Activated T-helper 1 cell treated with anti-CD3 and anti-CD28 coated beads, Interleukin-12 subunit alpha, Interleukin-12 subunit beta, Interleukin-2, Interleukin-4 antibody, amounts not matched to agents 30 ng/mL and 10 ng/mL and 1 ng/mL, durations not matched to agents 14 hours and 24 hours and 36 hours (primary cell): Measurements from ENCODE around the gene C19orf81. TPM values are rescaled to one million over a fixed set of nuclear protein-coding genes. Genes with fewer than 3 reads are reported as not detected.
A peak's percentile ranks its signal among the peaks of the same experiment; 100 is the strongest.
"Not testable (repeated sequence)": the region's sequence is repeated elsewhere in the genome, so short reads cannot be mapped to it uniquely, and the experiment has no call there.

Experiments
- DNase-seq: peaks from one replicate; pipeline ENCODE4 v3.0.0; 2021; ENCODE audit warnings: low spot score
- H3K27ac Mint-ChIP-seq: one replicate; pipeline ENCODE4 v1.8.0; 2021; ENCODE audit warnings: mild to moderate bottlenecking, mixed read lengths
- H3K27me3 Mint-ChIP-seq: one replicate; pipeline ENCODE4 v1.8.0; 2022; ENCODE audit warnings: mild to moderate bottlenecking, moderate library complexity, mixed read lengths; ENCODE audit not compliant: insufficient read depth
- H3K36me3 Mint-ChIP-seq: one replicate; pipeline ENCODE4 v1.8.0; 2021; ENCODE audit warnings: low read depth, mixed read lengths
- H3K4me1 Mint-ChIP-seq: one replicate; pipeline ENCODE4 v1.8.0; 2021; ENCODE audit warnings: low read depth, mixed read lengths
- H3K4me3 Mint-ChIP-seq: one replicate; pipeline ENCODE4 v1.8.0; 2021; ENCODE audit warnings: mild to moderate bottlenecking, moderate library complexity, mixed read lengths
- H3K9me3 Mint-ChIP-seq: one replicate; pipeline ENCODE4 v1.8.0; 2021; ENCODE audit warnings: mixed read lengths
- intact Hi-C: fragments of 100-400 bp; cut with micrococcal nuclease; formaldehyde crosslinking; loops from one replicate; pipeline ENCODE4 v1.15.1; 2024
- total RNA-seq: library from RNA; stranded (reverse); gene quantifications from 2 replicates; pipeline ENCODE4 v1.2.3, GENCODE V29; 2022

The C19orf81 gene
- total RNA-seq, result not detected in 2 replicates

GRCh38 chr19:50649433-50650391, at the start of gene C19orf81:
TSS of gene C19orf81 (plus strand) at chr19:50649445. CDS start at chr19:50649445, 0 bp downstream.
- Mint-ChIP-seq H3K4me1 (no peaks in the 10 kb centered on the region), H3K27me3 (peaks cover 7% of the 10 kb centered on the region), H3K27ac (no peak within 1 kb of the TSS), H3K9me3 (peaks cover under 1% of the 10 kb centered on the region), H3K36me3 (no peaks in the 10 kb centered on the region), H3K4me3 (no peak within 1 kb of the TSS)
- intact Hi-C loops, result no loop called here
- no peak for DNase-seq

- no peaks in the 10 kb centered on the region for H3K36me3 Mint-ChIP-seq
- no peaks in the 10 kb centered on the region for H3K9me3 Mint-ChIP-seq
- H3K27ac Mint-ChIP-seq, result no peak overlapping the region
- DNase-seq, result no peak
- H3K4me3 Mint-ChIP-seq, result no peak overlapping the region
- intact Hi-C loops, result no loop called here
- H3K4me1 Mint-ChIP-seq, result no peaks in the 10 kb centered on the region
- H3K27me3 Mint-ChIP-seq, result peaks cover 19% of the 10 kb centered on the region
These were observed 47.7 kb upstream of the C19orf81 start for GRCh38 chr19:50601407-50602088.

GRCh38 chr19:50602089-50602422, 47.2 kb upstream of the C19orf81 start:
- intact Hi-C loops, result no loop called here
- Mint-ChIP-seq H3K4me1 (no peaks in the 10 kb centered on the region), H3K9me3 (peaks cover under 1% of the 10 kb centered on the region)

GRCh38 chr19:50602496-50602895, 46.7 kb upstream of the C19orf81 start:
- Mint-ChIP-seq H3K9me3 (peaks cover 5% of the 10 kb centered on the region), H3K27me3 (peaks cover 19% of the 10 kb centered on the region), H3K36me3 (no peaks in the 10 kb centered on the region), H3K27ac (no peak overlapping the region), H3K4me3 (no peak overlapping the region), H3K4me1 (no peaks in the 10 kb centered on the region)
- intact Hi-C loops, result no loop called here
- no peak for DNase-seq

More at GRCh38 chr19:50602089-50602422, 47.2 kb upstream of the C19orf81 start:
- Mint-ChIP-seq H3K27me3 (peaks cover 19% of the 10 kb centered on the region), H3K27ac (no peak overlapping the region), H3K36me3 (no peaks in the 10 kb centered on the region), H3K4me3 (no peak overlapping the region)
- no peak for DNase-seq

GRCh38 chr19:50602935-50603334, 46.3 kb upstream of the C19orf81 start:
- Mint-ChIP-seq H3K4me1 (no peaks in the 10 kb centered on the region), H3K4me3 (no peak overlapping the region), H3K27ac (no peak overlapping the region), H3K9me3 (peaks cover 8% of the 10 kb centered on the region), H3K27me3 (peaks cover 21% of the 10 kb centered on the region), H3K36me3 (no peaks in the 10 kb centered on the region)
- no peak for DNase-seq
- intact Hi-C loops, result no loop called here

- H3K4me3 Mint-ChIP-seq, H3K27ac Mint-ChIP-seq, H3K36me3 Mint-ChIP-seq, H3K4me1 Mint-ChIP-seq, DNase-seq: not testable (repeated sequence)
- H3K9me3 Mint-ChIP-seq, result peaks cover 14% of the 10 kb centered on the region
- intact Hi-C loops, result loop anchor here (5.0 kb wide), 1 partner anchor 318 kb away; no protein-coding TSS in a partner anchor
- H3K27me3 Mint-ChIP-seq, result peaks cover 24% of the 10 kb centered on the region
These were observed 44.8 kb upstream of the C19orf81 start for GRCh38 chr19:50604264-50605073.

- H3K27me3 Mint-ChIP-seq, result peaks cover 18% of the 10 kb centered on the region
- DNase-seq, H3K36me3 Mint-ChIP-seq, H3K4me3 Mint-ChIP-seq, H3K4me1 Mint-ChIP-seq, H3K27ac Mint-ChIP-seq: not testable (repeated sequence)
- H3K9me3 Mint-ChIP-seq, result peaks cover 14% of the 10 kb centered on the region
- intact Hi-C loops, result loop anchor here (1.0 to 5.0 kb wide), 2 partner anchors 177 to 316 kb away; no protein-coding TSS in a partner anchor
These were observed 43.0 kb upstream of the C19orf81 start for GRCh38 chr19:50606059-50606836.

- intact Hi-C loops, result loop anchor here (5.0 kb wide), 1 partner anchor 315 kb away; no protein-coding TSS in a partner anchor
These were observed 41.9 kb upstream of the C19orf81 start for GRCh38 chr19:50607388-50607787.

GRCh38 chr19:50607874-50608785, 41.1 kb upstream of the C19orf81 start:
- H3K9me3 Mint-ChIP-seq, result peaks cover 14% of the 10 kb centered on the region
- no peaks in the 10 kb centered on the region for H3K36me3 Mint-ChIP-seq
- peaks cover 6% of the 10 kb centered on the region for H3K4me1 Mint-ChIP-seq
- H3K4me3 Mint-ChIP-seq, result peak overlapping the region; percentile 32
- intact Hi-C loops, result loop anchor here (5.0 kb wide), 1 partner anchor 314 kb away; no protein-coding TSS in a partner anchor
- peak; percentile 63 for DNase-seq
- H3K27ac Mint-ChIP-seq, result no peak overlapping the region
- peaks cover 10% of the 10 kb centered on the region for H3K27me3 Mint-ChIP-seq

More at GRCh38 chr19:50607388-50607787, 41.9 kb upstream of the C19orf81 start:
- no peak for DNase-seq
- Mint-ChIP-seq H3K27ac (no peak overlapping the region), H3K4me1 (peaks cover 6% of the 10 kb centered on the region), H3K27me3 (peaks cover 10% of the 10 kb centered on the region), H3K4me3 (no peak overlapping the region), H3K36me3 (no peaks in the 10 kb centered on the region), H3K9me3 (peaks cover 14% of the 10 kb centered on the region)

GRCh38 chr19:50612504-50613404, 36.5 kb upstream of the C19orf81 start:
- intact Hi-C loops, H3K36me3 Mint-ChIP-seq, DNase-seq, H3K4me3 Mint-ChIP-seq, H3K27me3 Mint-ChIP-seq, H3K27ac Mint-ChIP-seq, H3K9me3 Mint-ChIP-seq, H3K4me1 Mint-ChIP-seq: not testable (repeated sequence)
